HG03442 (cell line): ENCODE results near the gene C19orf12.
"Not testable (repeated sequence)": the region's sequence is repeated elsewhere in the genome, so short reads cannot be mapped to it uniquely, and the experiment has no call there.

Source experiments
- ATAC-seq: cut with Tn5 transposase; IDR thresholded peaks from one replicate; pipeline ENCODE4 v1.9.1; 2021; ENCODE audit warnings: mild to moderate bottlenecking, moderate library complexity; ENCODE audit not compliant: unreplicated experiment

Gene C19orf12

DNA sequence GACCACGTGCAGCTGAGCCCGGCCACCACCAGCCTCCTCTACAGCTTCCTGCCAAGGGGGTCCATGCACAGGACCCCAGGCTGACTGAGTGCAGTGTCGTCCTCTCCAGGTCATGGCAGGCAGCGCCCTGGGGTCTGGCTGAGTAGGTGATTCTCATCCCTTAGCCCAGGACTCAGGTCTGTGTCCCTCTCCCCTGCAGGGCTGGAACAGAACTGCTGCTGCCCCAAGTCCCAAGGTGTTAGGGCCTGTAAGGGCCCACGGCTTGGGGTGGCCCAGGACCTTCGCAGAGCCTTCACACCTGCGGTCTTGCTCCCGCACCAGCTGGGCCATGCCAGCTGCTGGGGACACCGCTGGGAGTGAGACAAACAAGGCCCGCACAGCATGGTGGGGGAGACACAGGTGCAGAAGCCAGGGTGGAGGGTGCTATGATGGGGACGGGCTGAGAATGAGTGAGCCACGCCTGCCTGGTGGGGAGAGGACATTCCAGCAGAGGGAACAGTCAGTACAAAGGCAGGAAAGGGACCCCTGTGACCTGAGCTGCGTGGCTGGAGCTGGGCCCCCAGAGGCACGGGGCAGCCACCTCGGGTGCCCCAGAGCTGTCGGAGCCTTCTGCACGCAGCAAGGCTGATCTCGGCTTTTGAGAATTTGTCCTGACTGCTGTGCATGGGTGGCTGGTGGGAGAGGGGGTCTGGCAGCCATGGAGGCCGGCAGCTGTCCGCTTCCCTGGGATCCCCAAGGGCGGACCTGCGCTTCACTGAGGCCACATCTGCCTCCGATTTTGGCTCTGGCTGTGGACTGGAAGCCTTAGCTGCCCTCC, 37.9 kb downstream of the C19orf12 start:
- no peak for ATAC-seq

GRCh38 chr19:29676586-29676985, 38.5 kb downstream of the C19orf12 start:
- no peak for ATAC-seq

GRCh38 chr19:29675650-29676186, 39.3 kb downstream of the C19orf12 start:
- ATAC-seq = no peak

DNA sequence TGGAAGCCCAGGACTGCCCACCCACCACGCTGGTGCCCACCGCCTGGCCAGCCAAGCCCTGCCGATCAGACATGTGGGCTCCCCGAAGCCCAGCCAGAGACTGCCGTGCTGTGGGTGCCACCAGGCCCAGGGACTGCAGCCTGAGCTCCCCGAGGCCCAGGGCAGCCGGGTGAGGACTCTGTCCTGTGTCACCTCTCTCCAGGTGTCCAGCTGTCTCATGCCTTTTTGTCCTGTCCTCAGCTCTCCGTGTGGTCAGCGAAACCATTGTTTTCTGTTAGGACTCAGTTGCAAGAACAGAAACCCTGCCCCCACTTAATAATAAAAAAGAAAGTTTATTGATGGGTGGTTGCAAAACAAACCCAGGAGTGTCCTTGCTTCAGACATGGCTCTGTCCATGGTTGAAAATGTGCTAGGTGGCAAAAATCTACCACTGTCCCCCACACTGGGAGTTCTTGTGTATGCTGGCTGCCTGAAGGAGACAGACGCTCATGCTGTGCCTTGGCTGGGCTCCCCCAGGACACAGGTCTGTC, 39.9 kb downstream of the C19orf12 start:
- ATAC-seq = no peak

DNA sequence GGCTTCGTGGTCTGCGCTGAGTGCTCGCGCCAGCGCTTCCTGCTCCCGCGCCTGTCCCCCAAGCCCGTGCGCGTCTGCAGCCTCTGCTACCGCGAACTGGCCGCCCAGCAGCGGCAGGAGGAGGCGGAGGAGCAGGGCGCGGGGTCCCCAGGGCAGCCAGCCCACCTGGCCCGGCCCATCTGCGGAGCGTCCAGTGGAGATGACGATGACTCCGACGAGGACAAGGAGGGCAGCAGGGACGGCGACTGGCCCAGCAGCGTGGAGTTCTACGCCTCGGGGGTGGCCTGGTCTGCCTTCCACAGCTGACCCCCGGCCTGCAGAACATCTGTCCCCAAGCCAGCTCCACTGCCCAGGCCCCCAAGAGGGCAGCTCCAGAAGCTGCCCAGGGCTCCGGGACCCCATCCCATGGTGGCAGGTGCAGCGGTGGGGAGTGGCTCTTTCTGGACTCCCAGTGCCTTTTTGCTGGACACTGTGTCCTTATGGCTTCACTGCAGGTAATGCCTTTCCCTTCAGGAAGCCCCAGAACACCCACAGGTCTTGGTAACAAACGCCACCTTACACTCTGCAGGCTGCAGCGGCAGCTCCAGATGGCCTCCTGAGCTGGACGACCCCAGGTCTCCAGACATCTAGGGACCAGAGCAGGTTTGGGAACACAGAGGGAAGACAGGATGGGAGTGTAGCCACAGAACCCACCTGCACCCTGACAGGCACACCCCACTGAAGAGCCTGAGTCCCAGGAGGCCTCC, 40.5 kb downstream of the C19orf12 start:
- no peak for ATAC-seq

DNA sequence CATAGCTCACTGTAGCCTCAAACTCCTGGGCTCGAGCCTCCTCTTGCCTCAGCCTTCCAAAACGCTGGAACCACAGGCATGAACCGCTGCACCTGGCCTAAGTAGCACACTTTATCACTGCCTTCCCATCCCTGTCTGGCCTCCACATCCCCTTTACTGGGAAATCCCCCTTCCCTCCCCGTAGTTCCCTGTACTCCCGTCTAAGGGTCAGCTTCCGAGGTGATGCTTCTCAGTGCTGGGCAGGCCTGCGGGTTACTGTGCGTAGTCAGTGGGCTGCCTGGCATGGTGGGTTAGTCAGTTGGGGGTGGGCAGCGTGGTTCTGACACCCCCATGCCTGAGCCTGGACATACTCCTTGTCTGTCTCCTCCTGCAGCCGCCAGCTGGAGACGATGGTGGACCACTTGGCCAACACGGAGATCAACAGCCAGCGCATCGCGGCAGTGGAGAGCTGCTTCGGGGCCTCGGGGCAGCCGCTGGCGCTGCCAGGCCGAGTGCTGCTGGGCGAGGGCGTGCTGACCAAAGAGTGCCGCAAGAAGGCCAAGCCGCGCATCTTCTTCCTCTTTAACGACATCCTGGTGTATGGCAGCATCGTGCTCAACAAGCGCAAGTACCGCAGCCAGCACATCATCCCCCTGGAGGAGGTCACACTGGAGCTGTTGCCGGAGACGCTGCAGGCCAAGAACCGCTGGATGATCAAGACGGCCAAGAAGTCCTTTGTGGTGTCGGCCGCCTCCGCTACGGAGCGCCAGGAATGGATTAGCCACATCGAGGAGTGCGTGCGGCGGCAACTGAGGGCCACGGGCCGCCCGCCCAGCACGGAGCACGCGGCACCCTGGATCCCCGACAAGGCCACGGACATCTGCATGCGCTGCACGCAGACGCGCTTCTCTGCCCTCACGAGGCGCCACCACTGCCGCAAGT, 41.4 kb downstream of the C19orf12 start:
- no peak for ATAC-seq

DNA sequence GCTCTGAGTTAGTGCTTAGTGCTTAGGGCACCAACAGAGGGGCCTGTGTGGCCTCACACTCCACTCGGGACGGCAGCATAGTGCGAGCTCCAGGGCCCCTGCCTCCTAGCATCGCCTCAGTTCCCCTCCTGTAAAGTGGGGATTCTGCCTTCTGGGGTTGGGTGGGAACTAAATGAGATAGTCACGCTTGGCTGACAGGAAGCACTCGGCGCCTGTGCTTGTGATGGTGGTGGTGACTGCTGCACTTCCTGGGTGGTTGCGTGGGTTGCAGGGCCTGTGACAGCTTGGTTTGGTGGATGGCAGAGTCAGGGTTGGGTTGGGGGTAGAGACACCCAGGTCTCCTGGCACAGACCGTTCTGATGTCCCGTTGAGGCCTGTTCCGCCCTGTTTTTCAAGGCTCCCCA, 42.1 kb downstream of the C19orf12 start:
- peak; percentile 33 for ATAC-seq

DNA sequence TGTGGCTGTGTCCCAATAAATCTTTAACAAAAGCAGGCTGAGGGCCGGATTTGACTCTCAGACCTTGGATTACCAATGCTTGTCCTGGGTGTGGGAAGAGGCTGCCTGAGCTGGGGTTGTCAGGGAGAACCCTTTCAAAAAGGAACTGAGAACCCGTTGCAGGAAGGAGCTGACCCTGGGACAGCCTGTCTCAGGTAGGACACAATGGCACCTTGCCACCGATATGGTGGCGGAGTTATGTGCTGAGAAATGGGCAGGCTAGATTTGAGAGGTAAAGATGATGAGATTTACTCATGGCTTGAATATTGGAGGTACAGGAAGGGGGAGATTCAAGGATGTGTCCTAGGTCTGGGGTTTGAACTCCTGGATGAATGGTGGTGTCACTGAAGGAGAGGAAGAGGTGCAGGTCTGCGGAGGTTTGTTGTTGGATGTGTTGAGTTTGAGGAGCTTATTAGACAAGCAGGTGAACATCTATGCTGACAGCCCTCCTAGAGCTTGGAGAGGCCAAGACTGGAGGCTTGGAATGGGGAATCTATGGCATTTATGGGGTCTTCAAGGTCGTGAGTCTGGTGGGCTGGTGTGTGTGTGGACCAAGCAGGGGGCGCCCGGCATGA, 42.6 kb downstream of the C19orf12 start:
- no peak for ATAC-seq

DNA sequence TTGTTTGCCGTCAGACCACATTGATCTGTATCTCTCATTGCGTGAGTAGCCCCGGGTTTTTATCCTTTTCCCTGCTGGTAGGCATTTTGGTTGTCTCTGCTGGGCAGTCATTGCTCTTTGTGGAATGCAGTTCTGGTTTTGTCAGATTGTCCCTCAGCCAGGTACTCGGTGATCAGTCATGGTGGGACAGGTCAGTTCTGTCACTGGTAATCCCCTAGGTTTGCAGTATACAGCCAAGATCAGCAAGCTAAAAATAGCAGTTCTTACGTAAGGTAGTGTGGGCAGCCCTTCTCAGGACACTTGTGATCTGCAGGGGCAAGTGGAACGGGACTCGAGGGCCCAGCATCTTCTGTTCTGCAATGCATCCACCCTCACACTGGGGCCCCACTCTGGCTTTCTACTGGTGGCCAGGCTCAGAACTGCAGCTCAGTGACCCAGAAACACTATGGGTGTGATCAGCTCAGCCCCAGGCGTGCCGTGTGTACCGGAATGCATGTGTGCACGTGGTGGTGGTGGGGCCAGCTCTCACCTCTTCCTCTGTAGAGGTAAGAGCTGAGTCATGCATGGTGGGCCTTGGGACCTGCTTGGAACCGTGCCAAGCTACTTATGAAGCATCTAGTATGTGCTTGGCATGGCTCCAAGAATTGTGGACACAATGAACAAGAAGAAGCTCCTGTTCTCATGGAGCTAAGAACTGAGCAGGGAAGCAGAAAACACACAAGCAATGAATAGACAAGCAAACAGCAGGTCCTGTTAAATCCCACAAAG, 43.5 kb downstream of the C19orf12 start:
- peak; percentile 71 for ATAC-seq

- ATAC-seq = not testable (repeated sequence)
Measured at GRCh38 chr19:29671026-29671392, 44.1 kb downstream of the C19orf12 start.

DNA sequence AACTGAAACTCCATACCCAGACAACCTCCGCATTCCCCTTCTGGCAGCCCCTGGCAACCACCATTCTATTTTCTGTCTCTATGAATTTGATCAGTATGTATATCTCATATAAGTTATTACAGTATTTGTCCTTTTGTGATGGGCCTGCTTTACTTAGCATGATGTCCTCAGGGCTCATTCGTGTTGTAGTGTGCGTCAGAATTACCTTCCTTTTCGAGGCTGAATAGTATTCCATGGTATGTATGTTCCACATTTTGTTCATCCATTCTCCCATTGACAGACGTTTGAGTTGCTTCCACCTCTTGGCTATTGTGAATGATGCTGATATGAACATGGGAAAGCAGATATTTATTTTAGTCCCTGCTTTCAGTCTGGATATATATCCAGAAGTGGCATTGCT, 44.8 kb downstream of the C19orf12 start:
- ATAC-seq = no peak

GRCh38 chr19:29668746-29669609, 46.1 kb downstream of the C19orf12 start:
- no peak for ATAC-seq

DNA sequence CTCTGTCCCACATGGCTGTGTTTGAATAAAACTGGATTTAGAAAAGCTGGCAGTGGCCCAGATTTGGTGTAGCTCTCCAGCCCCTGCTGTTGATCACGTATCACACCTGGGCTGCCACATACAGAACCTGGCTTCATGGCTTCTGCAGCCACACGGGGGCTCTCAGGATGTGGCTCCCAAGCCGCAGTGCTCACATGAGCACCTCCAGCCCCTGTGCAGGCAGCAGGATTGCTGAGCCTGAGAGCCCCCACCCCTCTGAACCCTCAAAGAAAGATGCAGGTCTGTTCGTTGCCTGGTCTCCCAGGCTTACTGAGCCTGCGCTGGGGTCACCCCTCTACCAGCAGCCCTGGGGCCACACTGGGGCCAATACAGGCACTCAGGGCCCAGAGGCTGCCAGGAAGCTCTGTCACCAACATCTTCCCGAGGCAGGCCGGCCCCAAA, 47.1 kb downstream of the C19orf12 start:
- no peak for ATAC-seq

GRCh38 chr19:29667387-29667783, 47.7 kb downstream of the C19orf12 start:
- no peak for ATAC-seq

DNA sequence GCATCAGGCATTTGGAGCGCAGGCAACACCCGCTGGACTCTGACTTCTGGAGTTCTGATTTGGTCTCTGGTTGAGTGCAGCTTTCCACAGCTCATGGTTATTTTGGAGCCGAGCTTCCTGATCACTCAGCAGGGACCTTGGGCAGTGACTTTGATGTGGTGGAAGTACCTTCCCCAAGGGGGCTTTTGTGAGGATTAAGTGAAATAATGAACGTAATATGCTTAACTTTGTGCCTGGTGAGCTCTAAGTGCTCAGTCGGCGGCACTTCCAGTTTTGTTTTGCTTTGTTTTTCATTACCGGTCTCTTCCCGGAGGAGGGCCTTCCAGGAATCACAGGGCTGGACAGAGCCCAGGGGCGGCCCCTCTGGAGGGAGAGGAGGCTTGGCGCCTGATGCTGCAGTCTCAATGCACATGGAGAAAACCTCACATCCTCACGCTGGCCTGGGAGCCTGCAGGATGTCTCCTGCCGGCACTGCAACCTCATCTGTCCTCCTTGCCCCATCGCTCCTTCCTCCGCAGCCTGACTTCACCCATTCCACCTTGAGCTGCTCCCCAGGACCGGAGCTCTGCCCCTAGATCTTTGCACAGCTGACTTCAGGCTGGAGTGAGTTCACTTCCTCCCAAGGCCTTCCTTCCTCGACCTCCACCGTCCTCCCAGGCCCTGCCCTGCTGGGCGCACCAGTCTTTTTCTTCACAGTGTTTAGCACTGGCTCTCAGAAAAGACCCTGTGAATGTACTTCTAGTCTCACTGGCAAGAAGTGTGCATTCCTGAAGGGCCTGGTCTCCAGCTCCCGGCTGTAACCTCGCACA, 48.3 kb downstream of the C19orf12 start:
- no peak for ATAC-seq

GRCh38 chr19:29665826-29666577, 49.1 kb downstream of the C19orf12 start:
- ATAC-seq = no peak

GRCh38 chr19:29665215-29665825, 49.7 kb downstream of the C19orf12 start, which contains the start of gene PLEKHF1:
TSS of gene PLEKHF1 (plus strand) at chr19:29665461. CDS start at chr19:29673840, 8,379 bp downstream.
- ATAC-seq = peak; percentile 81
